BJ (cell line): Measurements from ENCODE around the gene MICAL3. TPM values are rescaled to one million over a fixed set of nuclear protein-coding genes. Genes with fewer than 3 reads are reported as not detected.

Source experiments
- CTCF ChIA-PET: fragments of 350-600 bp; formaldehyde crosslinking; extraction: SDS; loops from one replicate; lab custom pipeline; 2021; ENCODE audit warnings: antibody characterized with exemption, inconsistent platforms; lab: Yijun Ruan, JAX
- POLR2A ChIA-PET: fragments of 300-600 bp; sonication (Branson Sonifier 250); formaldehyde crosslinking; extraction: SDS; loops from one replicate; lab custom pipeline; 2021; ENCODE audit warnings: antibody characterized with exemption; lab: Charles Lee
- DNase-seq: peaks from one replicate; pipeline ENCODE4 v3.0.0-alpha.2; 2011; ENCODE audit warnings: low read depth
- H3K27me3 ChIP-seq: 2 replicates; pipeline ENCODE4 v1.6.0; 2011; ENCODE audit warnings: low read length; ENCODE audit not compliant: control insufficient read depth, insufficient read depth
- H3K36me3 ChIP-seq: 2 replicates; pipeline ENCODE4 v1.5.1; 2011; ENCODE audit warnings: low read length; ENCODE audit not compliant: control insufficient read depth, insufficient read depth
- H3K4me3 ChIP-seq: 2 replicates; pipeline ENCODE4 v1.5.1; 2011; ENCODE audit warnings: low read depth, mild to moderate bottlenecking, control low read depth, low read length
- polyA plus RNA-seq: library from polyadenylated mRNA; depleted of rRNA; stranded (reverse); fragments of >200 nt; gene quantifications from 2 replicates; pipeline ENCODE4 v1.2.3, GENCODE V29; 2011
- TF ChIP-seq, protein P1 (sequence below): IDR thresholded peaks from 2 replicates; pipeline ENCODE4 v1.5.1; 2011; ENCODE audit warnings: low read depth, mild to moderate bottlenecking, control low read depth, inconsistent platforms, low read length, moderate library complexity; ENCODE audit not compliant: insufficient read depth

MICAL3 gene
- polyA plus RNA-seq, 1 experiment, result 16.4 TPM

DNA sequence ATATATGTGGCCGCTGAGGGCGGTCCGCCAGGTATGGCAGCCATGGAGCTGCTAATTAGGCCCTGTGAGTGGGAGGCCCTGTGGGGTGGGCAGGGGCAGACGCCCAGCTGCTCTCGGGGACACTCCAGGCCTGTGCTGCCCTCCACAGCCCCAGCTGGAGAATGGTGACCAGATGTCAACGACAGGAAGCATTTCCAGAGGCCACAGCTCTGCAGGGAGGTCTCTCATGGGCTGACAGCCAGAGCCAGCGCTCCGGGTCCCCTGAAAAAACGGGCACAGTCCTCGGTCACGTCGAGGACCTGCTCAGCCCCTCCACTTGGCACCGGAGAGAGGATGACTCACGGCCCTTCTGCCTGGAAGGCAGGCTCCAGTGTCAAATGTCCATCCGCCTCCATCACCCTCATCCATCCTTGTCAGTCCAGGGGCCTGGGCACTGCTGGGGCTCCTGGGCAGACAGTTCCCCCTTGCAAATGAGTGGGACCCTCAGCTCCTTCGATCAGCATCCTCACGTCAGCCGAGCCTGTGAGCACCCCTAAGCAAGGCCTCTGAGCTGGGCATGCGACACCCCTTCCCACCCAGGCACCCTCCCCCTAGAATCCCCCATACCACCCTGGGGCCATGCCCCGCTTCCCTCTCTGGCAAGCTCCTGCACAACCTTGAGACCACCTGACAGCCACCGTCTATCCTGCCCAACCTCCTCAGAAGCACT lies 252.0 kb downstream of the MICAL3 start:
- ChIA-PET CTCF (interaction anchor here (0.6 to 5.3 kb wide), 7 partner anchors 9 to 214 kb away, joined by 3 to 28 read pairs (median 4); no protein-coding TSS in a partner anchor), POLR2A (interaction anchor here (0.6 kb wide), 1 partner anchor 284 kb away, joined by 3 read pairs; no protein-coding TSS in a partner anchor)
- H3K27me3 ChIP-seq, result no peaks in the 10 kb centered on the region
- TF ChIP-seq, protein P1, sequence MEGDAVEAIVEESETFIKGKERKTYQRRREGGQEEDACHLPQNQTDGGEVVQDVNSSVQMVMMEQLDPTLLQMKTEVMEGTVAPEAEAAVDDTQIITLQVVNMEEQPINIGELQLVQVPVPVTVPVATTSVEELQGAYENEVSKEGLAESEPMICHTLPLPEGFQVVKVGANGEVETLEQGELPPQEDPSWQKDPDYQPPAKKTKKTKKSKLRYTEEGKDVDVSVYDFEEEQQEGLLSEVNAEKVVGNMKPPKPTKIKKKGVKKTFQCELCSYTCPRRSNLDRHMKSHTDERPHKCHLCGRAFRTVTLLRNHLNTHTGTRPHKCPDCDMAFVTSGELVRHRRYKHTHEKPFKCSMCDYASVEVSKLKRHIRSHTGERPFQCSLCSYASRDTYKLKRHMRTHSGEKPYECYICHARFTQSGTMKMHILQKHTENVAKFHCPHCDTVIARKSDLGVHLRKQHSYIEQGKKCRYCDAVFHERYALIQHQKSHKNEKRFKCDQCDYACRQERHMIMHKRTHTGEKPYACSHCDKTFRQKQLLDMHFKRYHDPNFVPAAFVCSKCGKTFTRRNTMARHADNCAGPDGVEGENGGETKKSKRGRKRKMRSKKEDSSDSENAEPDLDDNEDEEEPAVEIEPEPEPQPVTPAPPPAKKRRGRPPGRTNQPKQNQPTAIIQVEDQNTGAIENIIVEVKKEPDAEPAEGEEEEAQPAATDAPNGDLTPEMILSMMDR, result no peak
- peak overlapping the region; percentile 72; the same call in 1 of the 2 replicates for H3K4me3 ChIP-seq
- DNase-seq, result no peak
- H3K36me3 ChIP-seq, result peaks cover 3% of the 10 kb centered on the region

DNA sequence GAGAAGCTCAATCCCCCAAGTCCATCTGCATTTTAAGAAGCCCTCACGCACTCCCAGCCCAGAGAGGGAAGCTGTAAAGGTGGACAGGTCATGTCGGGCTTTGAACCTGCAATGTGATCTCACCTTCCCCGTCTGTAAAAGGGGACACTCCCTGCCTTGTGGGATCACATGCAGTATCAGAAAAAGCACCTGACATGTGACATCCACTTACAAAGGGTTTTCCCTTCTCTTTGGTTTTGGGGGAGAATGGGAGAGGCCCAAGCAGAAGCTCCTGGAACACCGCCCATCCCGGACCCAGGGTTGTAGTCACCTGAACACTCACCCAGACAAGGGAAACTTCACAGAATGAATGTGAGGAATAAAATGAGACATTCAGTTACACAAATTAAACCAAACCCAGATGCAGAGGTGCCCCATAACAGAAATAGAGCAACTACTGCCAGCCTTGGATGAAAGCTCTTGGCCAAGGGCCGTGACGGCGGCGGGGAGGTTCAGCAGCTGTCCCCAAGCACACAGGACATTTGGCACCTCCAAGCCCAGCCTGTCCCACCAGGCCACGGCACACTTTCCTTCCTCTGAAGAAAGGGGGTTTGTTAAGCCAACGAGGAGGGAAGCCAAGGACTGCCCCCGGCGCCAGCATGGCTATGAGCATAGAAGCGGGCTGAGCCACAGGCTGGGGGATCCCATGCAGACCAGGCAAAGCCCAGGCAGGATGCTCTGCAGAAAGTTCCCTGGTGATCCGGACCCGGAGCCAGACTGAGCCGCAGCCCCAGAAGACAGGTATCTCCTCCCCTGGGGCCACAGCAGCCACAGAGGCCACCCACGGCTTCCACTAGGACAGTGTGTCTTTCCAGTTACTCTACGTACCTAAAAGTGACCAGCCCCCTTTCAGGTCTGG lies 253.9 kb downstream of the MICAL3 start:
- no peaks in the 10 kb centered on the region for H3K27me3 ChIP-seq
- TF ChIP-seq, protein P1, result no peak
- no peak overlapping the region for H3K4me3 ChIP-seq
- H3K36me3 ChIP-seq, result peaks cover 3% of the 10 kb centered on the region
- POLR2A ChIA-PET, result no interaction called here
- no peak for DNase-seq
- CTCF ChIA-PET, result interaction anchor here (1.5 to 5.3 kb wide), 3 partner anchors 22 to 212 kb away, joined by 3 to 28 read pairs (median 11); no protein-coding TSS in a partner anchor

DNA sequence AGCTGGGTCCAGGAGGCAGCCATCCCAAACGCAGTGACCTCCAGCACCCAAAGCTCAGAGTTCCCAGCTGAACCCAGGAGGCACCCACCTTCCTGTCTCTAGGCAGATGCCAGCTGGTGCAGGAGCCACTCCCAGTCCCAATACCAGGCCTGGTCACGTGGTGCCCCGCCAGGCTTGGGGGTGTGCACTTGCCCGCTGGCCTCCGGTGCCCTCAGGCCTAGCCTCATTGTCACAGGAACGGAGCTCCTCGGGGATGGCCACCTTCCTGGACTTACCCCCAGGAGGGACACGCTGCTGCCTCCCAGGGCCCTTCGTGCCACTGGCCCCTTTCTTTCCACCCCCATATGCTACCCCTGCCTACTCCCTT lies 254.7 kb downstream of the MICAL3 start:
- TF ChIP-seq, protein P1, result no peak
- POLR2A ChIA-PET, result no interaction called here
- no peak for DNase-seq
- Histone ChIP-seq H3K27me3 (no peaks in the 10 kb centered on the region), H3K36me3 (peaks cover 3% of the 10 kb centered on the region), H3K4me3 (no peak overlapping the region)
- CTCF ChIA-PET, result interaction anchor here (0.9 to 5.3 kb wide), 3 partner anchors 15 to 27 kb away, joined by 3 to 28 read pairs (median 6); no protein-coding TSS in a partner anchor

DNA sequence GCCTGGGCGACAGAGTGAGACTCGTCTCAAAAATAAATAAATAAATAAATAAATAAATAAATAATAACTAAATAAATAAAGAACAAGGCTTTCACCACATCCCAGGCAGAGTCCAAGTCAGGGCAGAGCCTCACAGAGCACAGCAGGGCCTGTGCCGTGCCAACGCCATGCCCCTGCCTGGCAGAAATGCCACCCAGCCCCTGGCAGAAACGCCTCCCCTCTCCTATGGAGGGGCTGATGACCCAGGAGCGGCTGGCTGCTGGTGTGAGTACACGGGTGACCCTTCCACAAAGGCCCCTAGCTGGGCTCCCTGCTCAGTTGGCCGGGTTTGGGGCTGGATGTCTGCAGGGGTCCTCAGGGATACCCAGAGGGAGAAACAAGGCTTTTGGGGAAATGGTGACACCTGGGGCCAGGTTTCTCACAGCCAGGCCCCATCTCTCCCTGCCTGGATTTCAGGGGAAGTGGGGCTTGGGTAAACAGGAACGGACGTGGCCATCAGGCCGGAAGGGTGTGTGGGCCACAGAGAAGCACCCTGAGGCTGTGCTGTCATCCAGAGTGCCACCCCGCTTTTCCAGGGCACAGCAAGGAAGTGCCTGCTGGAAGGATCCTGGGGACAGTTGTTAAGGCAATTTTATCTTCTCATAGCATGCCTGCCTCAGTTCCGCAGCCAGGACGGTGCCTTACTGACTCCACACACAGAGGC lies 255.2 kb downstream of the MICAL3 start:
- peaks cover 3% of the 10 kb centered on the region for H3K36me3 ChIP-seq
- POLR2A ChIA-PET, result no interaction called here
- H3K4me3 ChIP-seq, result no peak overlapping the region
- TF ChIP-seq, protein P1, result no peak
- DNase-seq, result no peak
- CTCF ChIA-PET, result interaction anchor here (0.9 to 5.3 kb wide), 3 partner anchors 16 to 27 kb away, joined by 3 to 28 read pairs (median 6); no protein-coding TSS in a partner anchor
- no peaks in the 10 kb centered on the region for H3K27me3 ChIP-seq
